GM12891 (cell line): ENCODE results near the gene HOXD11.

Source experiments
- POLR2A ChIP-seq: IDR thresholded peaks from 2 replicates; pipeline ENCODE4 v1.6.1; 2011; ENCODE audit warnings: low read depth, low read length, control low read depth
- POLR2AphosphoS5 ChIP-seq: IDR thresholded peaks from 2 replicates; pipeline ENCODE4 v1.6.1; 2011; ENCODE audit warnings: low read depth, low read length, control low read depth

DNA sequence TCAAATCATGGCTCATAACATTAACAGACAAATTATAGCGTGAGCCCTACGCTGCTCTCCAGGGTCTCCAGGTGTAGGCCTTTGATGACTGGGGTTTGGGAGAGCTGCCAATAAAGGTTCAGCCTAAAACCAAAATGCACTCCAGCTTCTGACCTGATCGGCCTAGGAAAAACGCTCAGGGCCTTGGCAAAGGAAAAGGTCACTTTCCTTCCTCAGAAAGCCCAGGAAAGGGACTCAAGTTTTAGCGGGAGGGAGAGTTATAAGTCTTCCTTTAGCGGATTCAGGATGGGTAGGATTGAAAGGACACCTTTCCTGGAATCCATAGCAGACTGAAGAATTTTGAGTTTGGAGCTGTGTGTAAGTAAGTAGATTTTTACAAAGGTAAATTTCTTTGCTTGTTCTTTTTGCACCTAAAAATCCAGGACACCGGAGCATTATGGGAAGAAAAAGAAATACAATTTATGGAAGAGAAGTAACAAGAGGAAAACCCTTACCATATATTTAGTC, 32.1 kb upstream of the HOXD11 start:
- no peak for TF ChIP-seq POLR2AphosphoS5
- TF ChIP-seq POLR2A = no peak
